Measurements from ENCODE around the gene C10orf53.

DNA sequence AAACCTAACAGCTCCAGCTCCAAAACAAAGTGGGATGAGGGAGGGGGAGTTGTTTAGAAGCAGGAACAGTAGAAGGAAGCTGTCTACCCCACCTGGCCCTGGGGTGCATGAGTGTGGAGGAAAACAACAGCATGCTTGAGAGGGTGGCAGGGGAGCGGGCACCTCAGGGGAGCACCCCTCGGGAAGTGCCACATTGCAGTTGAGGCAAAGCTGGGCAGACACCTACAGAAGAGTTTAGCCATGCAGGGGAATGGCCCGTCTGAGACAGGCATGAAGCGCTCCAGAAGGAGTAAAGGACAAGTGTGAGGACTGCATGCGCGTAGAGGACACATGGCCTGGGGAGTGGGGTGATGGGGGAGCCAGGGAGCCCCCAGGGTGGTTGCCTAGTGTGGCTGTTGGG lies 47.5 kb upstream of the C10orf53 start:
- no peak for TF ChIP-seq POLR2A (IDR thresholded peaks at IDR 0.05)
- TF ChIP-seq, protein P1, sequence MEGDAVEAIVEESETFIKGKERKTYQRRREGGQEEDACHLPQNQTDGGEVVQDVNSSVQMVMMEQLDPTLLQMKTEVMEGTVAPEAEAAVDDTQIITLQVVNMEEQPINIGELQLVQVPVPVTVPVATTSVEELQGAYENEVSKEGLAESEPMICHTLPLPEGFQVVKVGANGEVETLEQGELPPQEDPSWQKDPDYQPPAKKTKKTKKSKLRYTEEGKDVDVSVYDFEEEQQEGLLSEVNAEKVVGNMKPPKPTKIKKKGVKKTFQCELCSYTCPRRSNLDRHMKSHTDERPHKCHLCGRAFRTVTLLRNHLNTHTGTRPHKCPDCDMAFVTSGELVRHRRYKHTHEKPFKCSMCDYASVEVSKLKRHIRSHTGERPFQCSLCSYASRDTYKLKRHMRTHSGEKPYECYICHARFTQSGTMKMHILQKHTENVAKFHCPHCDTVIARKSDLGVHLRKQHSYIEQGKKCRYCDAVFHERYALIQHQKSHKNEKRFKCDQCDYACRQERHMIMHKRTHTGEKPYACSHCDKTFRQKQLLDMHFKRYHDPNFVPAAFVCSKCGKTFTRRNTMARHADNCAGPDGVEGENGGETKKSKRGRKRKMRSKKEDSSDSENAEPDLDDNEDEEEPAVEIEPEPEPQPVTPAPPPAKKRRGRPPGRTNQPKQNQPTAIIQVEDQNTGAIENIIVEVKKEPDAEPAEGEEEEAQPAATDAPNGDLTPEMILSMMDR (IDR thresholded peaks at IDR 0.05): no peak
- no peak for TF ChIP-seq POLR2AphosphoS5 (IDR thresholded peaks at IDR 0.05)

Data from stomach (tissue), 4 donors.